ENCODE results near the gene GATA6.

DNA sequence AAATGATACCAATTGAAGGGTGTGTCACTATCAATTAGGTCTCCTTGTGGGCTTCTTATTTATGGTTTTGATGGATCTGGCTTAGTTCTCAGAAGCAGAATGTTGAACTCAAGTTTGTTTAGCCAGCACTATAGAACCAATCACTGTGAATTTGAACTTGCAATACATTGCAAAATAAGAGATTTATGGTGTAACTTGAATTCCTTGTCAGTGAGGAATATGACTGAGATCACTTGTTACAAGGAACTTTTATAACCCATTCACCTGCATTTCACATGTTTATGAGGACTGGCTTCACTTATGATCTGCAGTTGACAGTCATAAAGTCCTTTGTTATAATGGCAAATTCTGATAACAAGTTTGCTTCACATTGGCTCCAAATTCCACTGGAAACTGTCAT is 9.8 kb downstream of the GATA6 start:
- TF ChIP-seq, protein P1, sequence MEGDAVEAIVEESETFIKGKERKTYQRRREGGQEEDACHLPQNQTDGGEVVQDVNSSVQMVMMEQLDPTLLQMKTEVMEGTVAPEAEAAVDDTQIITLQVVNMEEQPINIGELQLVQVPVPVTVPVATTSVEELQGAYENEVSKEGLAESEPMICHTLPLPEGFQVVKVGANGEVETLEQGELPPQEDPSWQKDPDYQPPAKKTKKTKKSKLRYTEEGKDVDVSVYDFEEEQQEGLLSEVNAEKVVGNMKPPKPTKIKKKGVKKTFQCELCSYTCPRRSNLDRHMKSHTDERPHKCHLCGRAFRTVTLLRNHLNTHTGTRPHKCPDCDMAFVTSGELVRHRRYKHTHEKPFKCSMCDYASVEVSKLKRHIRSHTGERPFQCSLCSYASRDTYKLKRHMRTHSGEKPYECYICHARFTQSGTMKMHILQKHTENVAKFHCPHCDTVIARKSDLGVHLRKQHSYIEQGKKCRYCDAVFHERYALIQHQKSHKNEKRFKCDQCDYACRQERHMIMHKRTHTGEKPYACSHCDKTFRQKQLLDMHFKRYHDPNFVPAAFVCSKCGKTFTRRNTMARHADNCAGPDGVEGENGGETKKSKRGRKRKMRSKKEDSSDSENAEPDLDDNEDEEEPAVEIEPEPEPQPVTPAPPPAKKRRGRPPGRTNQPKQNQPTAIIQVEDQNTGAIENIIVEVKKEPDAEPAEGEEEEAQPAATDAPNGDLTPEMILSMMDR (conservative IDR thresholded peaks at IDR 0.05; ENCODE audit: low read depth in 2 of 2), result no peak
- no peak for TF ChIP-seq EZH2 (IDR thresholded peaks at IDR 0.05; ENCODE audit: low read depth, unreplicated experiment)
- TF ChIP-seq POLR2AphosphoS5 (IDR thresholded peaks at IDR 0.05; ENCODE audit: low read depth), result no peak
- no peak for TF ChIP-seq EZH2phosphoT487 (IDR thresholded peaks at IDR 0.05; ENCODE audit: unreplicated experiment)
- TF ChIP-seq JUNB (IDR thresholded peaks at IDR 0.05; ENCODE audit: unreplicated experiment), result no peak
- TF ChIP-seq, protein P2, sequence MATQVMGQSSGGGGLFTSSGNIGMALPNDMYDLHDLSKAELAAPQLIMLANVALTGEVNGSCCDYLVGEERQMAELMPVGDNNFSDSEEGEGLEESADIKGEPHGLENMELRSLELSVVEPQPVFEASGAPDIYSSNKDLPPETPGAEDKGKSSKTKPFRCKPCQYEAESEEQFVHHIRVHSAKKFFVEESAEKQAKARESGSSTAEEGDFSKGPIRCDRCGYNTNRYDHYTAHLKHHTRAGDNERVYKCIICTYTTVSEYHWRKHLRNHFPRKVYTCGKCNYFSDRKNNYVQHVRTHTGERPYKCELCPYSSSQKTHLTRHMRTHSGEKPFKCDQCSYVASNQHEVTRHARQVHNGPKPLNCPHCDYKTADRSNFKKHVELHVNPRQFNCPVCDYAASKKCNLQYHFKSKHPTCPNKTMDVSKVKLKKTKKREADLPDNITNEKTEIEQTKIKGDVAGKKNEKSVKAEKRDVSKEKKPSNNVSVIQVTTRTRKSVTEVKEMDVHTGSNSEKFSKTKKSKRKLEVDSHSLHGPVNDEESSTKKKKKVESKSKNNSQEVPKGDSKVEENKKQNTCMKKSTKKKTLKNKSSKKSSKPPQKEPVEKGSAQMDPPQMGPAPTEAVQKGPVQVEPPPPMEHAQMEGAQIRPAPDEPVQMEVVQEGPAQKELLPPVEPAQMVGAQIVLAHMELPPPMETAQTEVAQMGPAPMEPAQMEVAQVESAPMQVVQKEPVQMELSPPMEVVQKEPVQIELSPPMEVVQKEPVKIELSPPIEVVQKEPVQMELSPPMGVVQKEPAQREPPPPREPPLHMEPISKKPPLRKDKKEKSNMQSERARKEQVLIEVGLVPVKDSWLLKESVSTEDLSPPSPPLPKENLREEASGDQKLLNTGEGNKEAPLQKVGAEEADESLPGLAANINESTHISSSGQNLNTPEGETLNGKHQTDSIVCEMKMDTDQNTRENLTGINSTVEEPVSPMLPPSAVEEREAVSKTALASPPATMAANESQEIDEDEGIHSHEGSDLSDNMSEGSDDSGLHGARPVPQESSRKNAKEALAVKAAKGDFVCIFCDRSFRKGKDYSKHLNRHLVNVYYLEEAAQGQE (IDR thresholded peaks at IDR 0.05; ENCODE audit: unreplicated experiment), result no peak
- TF ChIP-seq STAT1 (IDR thresholded peaks at IDR 0.05; ENCODE audit: unreplicated experiment), result no peak
- TF ChIP-seq ZNF114 (CRISPR knock-in tag; IDR thresholded peaks at IDR 0.05), result no peak
- no peak for TF ChIP-seq CREB1 (CRISPR knock-in tag; IDR thresholded peaks at IDR 0.05; ENCODE audit: low read depth)
- TF ChIP-seq, protein P3, sequence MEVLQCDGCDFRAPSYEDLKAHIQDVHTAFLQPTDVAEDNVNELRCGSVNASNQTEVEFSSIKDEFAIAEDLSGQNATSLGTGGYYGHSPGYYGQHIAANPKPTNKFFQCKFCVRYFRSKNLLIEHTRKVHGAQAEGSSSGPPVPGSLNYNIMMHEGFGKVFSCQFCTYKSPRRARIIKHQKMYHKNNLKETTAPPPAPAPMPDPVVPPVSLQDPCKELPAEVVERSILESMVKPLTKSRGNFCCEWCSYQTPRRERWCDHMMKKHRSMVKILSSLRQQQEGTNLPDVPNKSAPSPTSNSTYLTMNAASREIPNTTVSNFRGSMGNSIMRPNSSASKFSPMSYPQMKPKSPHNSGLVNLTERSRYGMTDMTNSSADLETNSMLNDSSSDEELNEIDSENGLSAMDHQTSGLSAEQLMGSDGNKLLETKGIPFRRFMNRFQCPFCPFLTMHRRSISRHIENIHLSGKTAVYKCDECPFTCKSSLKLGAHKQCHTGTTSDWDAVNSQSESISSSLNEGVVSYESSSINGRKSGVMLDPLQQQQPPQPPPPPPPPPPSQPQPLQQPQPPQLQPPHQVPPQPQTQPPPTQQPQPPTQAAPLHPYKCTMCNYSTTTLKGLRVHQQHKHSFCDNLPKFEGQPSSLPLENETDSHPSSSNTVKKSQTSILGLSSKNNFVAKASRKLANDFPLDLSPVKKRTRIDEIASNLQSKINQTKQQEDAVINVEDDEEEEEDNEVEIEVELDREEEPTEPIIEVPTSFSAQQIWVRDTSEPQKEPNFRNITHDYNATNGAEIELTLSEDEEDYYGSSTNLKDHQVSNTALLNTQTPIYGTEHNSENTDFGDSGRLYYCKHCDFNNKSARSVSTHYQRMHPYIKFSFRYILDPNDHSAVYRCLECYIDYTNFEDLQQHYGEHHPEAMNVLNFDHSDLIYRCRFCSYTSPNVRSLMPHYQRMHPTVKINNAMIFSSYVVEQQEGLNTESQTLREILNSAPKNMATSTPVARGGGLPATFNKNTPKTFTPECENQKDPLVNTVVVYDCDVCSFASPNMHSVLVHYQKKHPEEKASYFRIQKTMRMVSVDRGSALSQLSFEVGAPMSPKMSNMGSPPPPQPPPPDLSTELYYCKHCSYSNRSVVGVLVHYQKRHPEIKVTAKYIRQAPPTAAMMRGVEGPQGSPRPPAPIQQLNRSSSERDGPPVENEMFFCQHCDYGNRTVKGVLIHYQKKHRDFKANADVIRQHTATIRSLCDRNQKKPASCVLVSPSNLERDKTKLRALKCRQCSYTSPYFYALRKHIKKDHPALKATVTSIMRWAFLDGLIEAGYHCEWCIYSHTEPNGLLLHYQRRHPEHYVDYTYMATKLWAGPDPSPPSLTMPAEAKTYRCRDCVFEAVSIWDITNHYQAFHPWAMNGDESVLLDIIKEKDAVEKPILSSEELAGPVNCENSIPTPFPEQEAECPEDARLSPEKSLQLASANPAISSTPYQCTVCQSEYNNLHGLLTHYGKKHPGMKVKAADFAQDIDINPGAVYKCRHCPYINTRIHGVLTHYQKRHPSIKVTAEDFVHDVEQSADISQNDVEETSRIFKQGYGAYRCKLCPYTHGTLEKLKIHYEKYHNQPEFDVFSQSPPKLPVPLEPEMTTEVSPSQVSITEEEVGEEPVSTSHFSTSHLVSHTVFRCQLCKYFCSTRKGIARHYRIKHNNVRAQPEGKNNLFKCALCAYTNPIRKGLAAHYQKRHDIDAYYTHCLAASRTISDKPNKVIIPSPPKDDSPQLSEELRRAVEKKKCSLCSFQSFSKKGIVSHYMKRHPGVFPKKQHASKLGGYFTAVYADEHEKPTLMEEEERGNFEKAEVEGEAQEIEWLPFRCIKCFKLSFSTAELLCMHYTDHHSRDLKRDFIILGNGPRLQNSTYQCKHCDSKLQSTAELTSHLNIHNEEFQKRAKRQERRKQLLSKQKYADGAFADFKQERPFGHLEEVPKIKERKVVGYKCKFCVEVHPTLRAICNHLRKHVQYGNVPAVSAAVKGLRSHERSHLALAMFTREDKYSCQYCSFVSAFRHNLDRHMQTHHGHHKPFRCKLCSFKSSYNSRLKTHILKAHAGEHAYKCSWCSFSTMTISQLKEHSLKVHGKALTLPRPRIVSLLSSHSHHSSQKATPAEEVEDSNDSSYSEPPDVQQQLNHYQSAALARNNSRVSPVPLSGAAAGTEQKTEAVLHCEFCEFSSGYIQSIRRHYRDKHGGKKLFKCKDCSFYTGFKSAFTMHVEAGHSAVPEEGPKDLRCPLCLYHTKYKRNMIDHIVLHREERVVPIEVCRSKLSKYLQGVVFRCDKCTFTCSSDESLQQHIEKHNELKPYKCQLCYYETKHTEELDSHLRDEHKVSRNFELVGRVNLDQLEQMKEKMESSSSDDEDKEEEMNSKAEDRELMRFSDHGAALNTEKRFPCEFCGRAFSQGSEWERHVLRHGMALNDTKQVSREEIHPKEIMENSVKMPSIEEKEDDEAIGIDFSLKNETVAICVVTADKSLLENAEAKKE (CRISPR knock-in tag; IDR thresholded peaks at IDR 0.05), result no peak
- no peak for TF ChIP-seq NANOG (IDR thresholded peaks at IDR 0.05; ENCODE audit: borderline replicate concordance)
